CD4-positive, alpha-beta T cell treated with Interleukin-6 at 100 ng/mL for 8 hours (primary cell): ENCODE results near the gene ITGB6.

Experiments used
- DNase-seq: peaks from one replicate; pipeline ENCODE4 v3.0.0-alpha.2; 2020; ENCODE audit warnings: mixed read lengths, low spot score

The ITGB6 gene

GRCh38 chr2:160051371-160051800, 148.7 kb downstream of the ITGB6 start:
- no peak for DNase-seq

- DNase-seq = no peak
Measured at GRCh38 chr2:160050147-160050546, 149.9 kb downstream of the ITGB6 start.
